GM23338 (cell line): ENCODE measurements around the gene HSDL1.

Experiments
- CTCF ChIP-seq, 2 experiments: fragments of 200-600 bp in 1 of 2; sonication (generic) in 1 of 2; conservative IDR thresholded peaks; 2 replicates each; pipeline versions ENCODE4 v1.5.1 to v1.6.1; 2016 to 2017; ENCODE audit warnings: antibody characterized with exemption in 2 of 2, low read depth in 2 of 2, mild to moderate bottlenecking in 2 of 2, moderate library complexity in 1 of 2
- EZH2 ChIP-seq: fragments of 200-600 bp; sonication (generic); IDR thresholded peaks from one replicate; pipeline ENCODE4 v1.8.0; 2017; ENCODE audit warnings: antibody characterized with exemption, mild to moderate bottlenecking, low read depth; ENCODE audit not compliant: unreplicated experiment
- EZH2phosphoT487 ChIP-seq: fragments of 200-600 bp; sonication (generic); IDR thresholded peaks from one replicate; pipeline ENCODE4 v1.8.1; 2018; ENCODE audit warnings: antibody characterized with exemption; ENCODE audit not compliant: unreplicated experiment

- no peak for TF ChIP-seq CTCF (conservative IDR thresholded peaks at IDR 0.05; ENCODE audit: low read depth in 2 of 2)
- no peak for TF ChIP-seq EZH2phosphoT487
- no peak for TF ChIP-seq EZH2
Measured at GRCh38 chr16:84182680-84183571, 37.9 kb upstream of the HSDL1 start.
